Heart left ventricle (tissue), 13 donors: ENCODE results near the gene CACNA1D.

Experiments used
- CTCF ChIP-seq, 12 donors: fragments of 200-600 bp; sonication (generic) in 4 of 12; IDR thresholded peaks; one replicate each; pipeline versions ENCODE4 v1.5.0 to v1.8.0; 2018 to 2022; ENCODE audit warnings: antibody characterized with exemption in 12 of 12, mild to moderate bottlenecking in 5 of 12
- POLR2A ChIP-seq, 2 donors: fragments of 450-650 bp; IDR thresholded peaks; one replicate each; pipeline ENCODE4 v1.6.1; 2017; ENCODE audit warnings: antibody characterized with exemption in 2 of 2, mild to moderate bottlenecking in 2 of 2, moderate library complexity in 2 of 2
- donor health status: ischemic (EF 13 %, LVEDD 7.1; RV severe dilation, severe dysfunction).
- donor health status: DM: no; HTN: yes; CAD: no.
- donor health status: DM: no; HTN: no; CAD: no.
- donor health status: ischemic (EF 25% LVEDD 6.9; RV normal size, moderate dysfunction).
- donor health status: ischemic (EF 25% LVEDD 5.7; RV mildly dilated, moderate dysfunction).
- donor health status: ischemic (EF 35%, LVEDD 5.7; RV mildly dilated, moderate dysfunction).
- donor health status: nonischemic (EF 11% LVEDD 7.7; RV severe dilation, severe dysfunction).
- donor health status: DM: yes; HTN: yes; CAD: no.
- donor health status: PGD.
- donor health status: ischemic (EF 29% LVEDD 5.4; RV normal size, mild dysfunction).
- donor health status: nonischemic (EF 23%, LVEDD 6.1; RV moderate dilation, normal function).

- TF ChIP-seq CTCF (IDR thresholded peaks at IDR 0.05) (no peak), POLR2A (IDR thresholded peaks at IDR 0.05) (no peak)
These were observed 212.8 kb downstream of the CACNA1D start for GRCh38 chr3:53707222-53707621.
